ENCODE data around the gene PLXDC2. TPM values are rescaled to one million over a fixed set of nuclear protein-coding genes. Genes with fewer than 3 reads are reported as not detected.

Gene PLXDC2
- polyA plus RNA-seq, 2 of the 4 experiments (the other 2 are of a cell fraction): 0.08 to 0.09 TPM

- ChIA-PET CTCF (no interaction called here), POLR2A (no interaction called here)
- WGBS (ENCODE audit: missing lambda C conversion rate): 53% methylated on average over 4 of the region's 4 CpGs
- FAIRE-seq: no peak
- no peak for ATAC-seq
- no peaks in the 10 kb centered on the region for H3K9me3 ChIP-seq
- no peak overlapping the region for H3K27ac ChIP-seq
- H3K4me1 ChIP-seq: no peaks in the 10 kb centered on the region
- H3K4me3 ChIP-seq: no peak overlapping the region
- no peak for DNase-seq (ENCODE audit: low read depth in 1 of 2, low spot score in 1 of 2)
- TF ChIP-seq E2F6 (IDR thresholded peaks at IDR 0.05; ENCODE audit: borderline replicate concordance, low read depth) (no peak), HOXB13 (CRISPR knock-in tag; IDR thresholded peaks at IDR 0.05; ENCODE audit: low read depth) (no peak), FOXS1 (CRISPR knock-in tag; IDR thresholded peaks at IDR 0.05) (no peak), REST (IDR thresholded peaks at IDR 0.05) (no peak), TP53 (CRISPR knock-in tag; IDR thresholded peaks at IDR 0.05) (no peak), MYC (IDR thresholded peaks at IDR 0.05; ENCODE audit: borderline replicate concordance, low read length) (no peak), KDM5A (IDR thresholded peaks at IDR 0.05) (no peak), ZSCAN20 (CRISPR knock-in tag; IDR thresholded peaks at IDR 0.05) (no peak), GATA3 (IDR thresholded peaks at IDR 0.05; ENCODE audit: borderline replicate concordance) (no peak), PBX3 (IDR thresholded peaks at IDR 0.05) (no peak), ZC3H11A (IDR thresholded peaks at IDR 0.05) (no peak), BHLHE40 (IDR thresholded peaks at IDR 0.05; ENCODE audit: low read depth, low read length) (no peak), CEBPB (IDR thresholded peaks at IDR 0.05) (no peak), EP300 (IDR thresholded peaks at IDR 0.05) (no peak), NR3C1 (IDR thresholded peaks at IDR 0.05) (no peak), KDM1A (IDR thresholded peaks at IDR 0.05; ENCODE audit: low read depth) (no peak), POLR2AphosphoS2 (conservative IDR thresholded peaks at IDR 0.05; ENCODE audit: low read length) (no peak), ZFP36 (IDR thresholded peaks at IDR 0.05; ENCODE audit: borderline replicate concordance, partially characterized antibody) (no peak), RAD21 (conservative IDR thresholded peaks at IDR 0.05 in 1 of 2, IDR thresholded peaks at IDR 0.05 in 1 of 2) (no peak)
- H3K4me2 ChIP-seq: no peak overlapping the region
These were observed 32.5 kb upstream of the PLXDC2 start for GRCh38 chr10:19783721-19784120.

GRCh38 chr10:19785366-19785765 lies 30.9 kb upstream of the PLXDC2 start:
- TF ChIP-seq GATA3 (IDR thresholded peaks at IDR 0.05; ENCODE audit: borderline replicate concordance) (no peak), SREBF2 (IDR thresholded peaks at IDR 0.05) (no peak), RNF2 (IDR thresholded peaks at IDR 0.05; ENCODE audit: borderline replicate concordance, low read depth) (no peak), TFCP2L1 (CRISPR knock-in tag; IDR thresholded peaks at IDR 0.05) (no peak), ATOH8 (CRISPR knock-in tag; IDR thresholded peaks at IDR 0.05; ENCODE audit: low read depth) (no peak), REST (IDR thresholded peaks at IDR 0.05) (no peak), ZNF302 (CRISPR knock-in tag; IDR thresholded peaks at IDR 0.05) (no peak), PHF8 (IDR thresholded peaks at IDR 0.05; ENCODE audit: borderline replicate concordance, low read depth) (no peak)
- ChIA-PET POLR2A (no interaction called here), CTCF (interaction anchor here (0.8 kb wide), 1 partner anchor 36 kb away, joined by 3 read pairs; no protein-coding TSS in a partner anchor)
- DNase-seq (ENCODE audit: low read depth in 1 of 2, low spot score in 1 of 2) (no peak), ATAC-seq (no peak), FAIRE-seq (no peak)
- H3K4me2 ChIP-seq: no peak overlapping the region
- no peaks in the 10 kb centered on the region for H3K9me3 ChIP-seq
- H3K4me3 ChIP-seq: no peak overlapping the region
- 10% methylated on average over 3 of the region's 3 CpGs for WGBS (ENCODE audit: missing lambda C conversion rate)
- no peak overlapping the region for H3K27ac ChIP-seq
- H3K4me1 ChIP-seq: no peaks in the 10 kb centered on the region

All from A549 (cell line).